Stimulated activated CD8-positive, alpha-beta memory T cell treated with anti-CD3 and anti-CD28 coated beads, Interleukin-7, amount 100 ng/mL, for 4 hours (primary cell): ENCODE data around the gene PSMB5.
"Not testable (repeated sequence)": the region's sequence is repeated elsewhere in the genome, so short reads cannot be mapped to it uniquely, and the experiment has no call there.

Experiments
- DNase-seq, 2 donors: peaks; one replicate each; pipeline ENCODE4 v3.0.0-alpha.2; 2020; ENCODE audit warnings: low read depth in 2 of 2

Gene PSMB5

DNA sequence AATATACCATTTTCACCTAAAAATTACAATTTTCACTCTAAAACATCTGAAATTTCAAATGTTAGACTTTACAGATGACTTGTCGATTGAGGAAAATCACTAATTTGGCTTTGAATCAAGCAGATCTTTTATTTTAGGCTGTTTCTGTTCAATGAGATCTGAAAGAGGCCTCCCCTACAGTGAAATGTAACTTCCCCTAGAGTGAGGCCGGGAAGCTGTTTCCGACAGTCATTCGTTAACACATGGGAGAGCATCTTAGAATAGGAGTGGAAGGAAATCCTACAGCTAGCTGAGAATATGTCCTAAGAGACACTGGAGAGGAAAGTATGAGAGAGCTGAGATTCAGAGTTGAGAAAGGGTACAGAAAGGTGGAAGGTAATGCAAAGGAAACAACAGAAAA, 19.1 kb downstream of the PSMB5 start:
- DNase-seq, result no peak

DNA sequence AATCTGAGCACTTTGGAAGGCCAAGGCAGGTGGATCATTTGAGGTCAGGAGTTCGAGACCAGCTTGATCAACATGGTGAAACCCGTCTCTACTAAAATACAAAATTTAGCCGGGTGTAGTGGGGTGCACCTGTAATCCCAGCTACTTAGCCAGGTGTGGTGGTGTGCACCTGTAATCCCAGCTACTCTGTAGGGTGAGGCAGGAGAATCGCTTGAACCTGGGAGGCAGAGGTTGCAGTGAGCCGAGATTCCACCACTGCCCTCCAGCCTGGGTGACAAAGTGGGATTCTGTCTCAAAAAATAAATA, 21.0 kb downstream of the PSMB5 start:
- not testable (repeated sequence) for DNase-seq

DNA sequence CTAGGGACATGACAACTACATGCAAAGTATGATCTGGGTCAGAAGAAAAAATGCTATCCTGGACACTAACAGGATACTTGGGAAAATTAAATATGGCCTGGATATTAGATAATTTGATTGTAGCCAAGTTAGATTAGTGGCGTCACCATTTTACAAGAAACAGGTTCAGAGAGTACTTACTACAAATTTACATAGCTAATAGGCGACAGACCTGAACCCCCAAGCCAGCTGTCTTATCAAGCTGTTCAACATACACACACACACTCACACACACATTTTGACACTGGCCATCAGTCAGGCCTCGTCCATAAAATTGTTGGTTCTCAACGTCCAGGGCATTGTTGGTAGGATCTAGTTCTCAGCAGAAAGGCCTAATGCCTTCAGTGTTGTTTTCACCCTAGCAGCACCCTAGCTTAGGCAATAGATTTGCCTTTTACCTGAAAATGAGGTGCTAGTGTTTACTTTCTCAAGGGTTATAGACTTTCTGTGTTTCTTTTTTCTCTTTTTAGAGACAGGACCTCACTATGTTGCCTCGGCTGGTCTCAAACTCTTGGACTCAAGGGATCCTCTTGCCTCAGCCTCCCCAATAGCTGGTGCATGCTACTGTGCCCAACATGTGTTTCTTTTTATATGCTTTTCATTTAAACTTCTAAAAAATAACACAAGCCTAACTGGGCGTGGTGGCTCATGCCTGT, 21.5 kb downstream of the PSMB5 start:
- no peak for DNase-seq

- peak; percentile 58 to 75 for DNase-seq
Observed at GRCh38 chr14:23009939-23010726, 24.6 kb downstream of the PSMB5 start, which contains the start of gene C14orf93. Gene C14orf93, minus strand, starts transcription at chr14:23010143. Its CDS starts 11,120 bp downstream, at chr14:22999023.

DNA sequence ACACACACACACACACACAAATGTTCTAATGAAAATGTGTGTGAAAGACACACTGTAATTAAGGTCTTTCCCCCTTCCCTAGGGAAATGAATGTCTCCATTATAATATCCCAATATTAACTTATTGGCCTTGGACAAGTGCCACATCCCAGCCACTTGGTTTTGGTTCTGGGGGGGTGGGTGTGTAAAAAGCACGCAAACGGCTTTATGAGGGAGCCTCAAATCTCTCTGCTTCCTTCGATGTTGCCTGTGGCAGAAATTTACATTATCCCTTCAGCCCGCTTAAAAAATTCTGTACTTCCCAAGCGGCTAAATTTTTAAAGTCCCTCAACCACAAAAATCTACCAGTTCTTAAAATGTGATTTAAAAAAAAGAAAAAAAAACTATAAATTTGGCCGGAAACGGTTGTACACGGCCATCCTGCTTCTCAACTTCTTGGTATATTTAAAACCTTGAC, 25.2 kb downstream of the PSMB5 start:
- no peak for DNase-seq

DNA sequence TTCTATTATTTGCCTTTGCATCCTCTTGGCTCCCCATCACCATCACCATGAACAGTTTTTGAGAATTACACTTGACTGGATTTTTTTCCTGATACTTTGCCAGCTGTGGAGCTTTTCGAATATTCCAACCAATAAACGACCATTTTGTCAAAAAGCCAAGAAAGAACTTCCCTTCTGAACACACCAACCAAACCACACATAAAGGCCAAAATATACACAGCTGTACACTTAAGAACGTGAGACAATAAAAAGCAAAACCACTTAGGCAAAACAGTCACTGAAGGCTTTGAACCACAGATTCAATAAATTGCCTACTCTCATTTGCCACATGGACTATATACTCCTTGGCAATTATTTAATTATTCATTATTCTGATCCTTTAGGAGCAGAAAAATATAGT, 25.9 kb downstream of the PSMB5 start:
- DNase-seq, result no peak

- DNase-seq, result peak; percentile 95 to 96
Observed at GRCh38 chr14:23006544-23007419, 27.9 kb downstream of the PSMB5 start.

DNA sequence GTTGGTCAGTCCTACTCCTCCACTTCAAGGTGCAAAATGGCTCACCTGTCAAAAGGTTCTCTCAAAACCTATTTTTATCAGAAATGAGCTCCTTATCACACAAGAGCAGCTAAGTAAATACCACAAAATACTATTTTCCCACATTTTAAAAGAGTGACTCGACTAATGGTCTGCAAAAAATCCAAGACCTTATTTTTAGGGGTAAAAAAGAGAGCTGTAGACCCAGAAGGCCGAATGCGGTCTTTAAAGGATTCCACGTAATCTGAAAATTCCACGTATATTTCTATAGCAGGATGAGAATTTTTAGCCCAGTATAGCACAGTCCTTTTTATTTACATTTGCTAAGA, 28.5 kb downstream of the PSMB5 start:
- no peak for DNase-seq

- no peak for DNase-seq
Observed at GRCh38 chr14:23005451-23006187, 29.1 kb downstream of the PSMB5 start.

- not testable (repeated sequence) for DNase-seq
Observed at GRCh38 chr14:23004274-23004673, 30.4 kb downstream of the PSMB5 start.

DNA sequence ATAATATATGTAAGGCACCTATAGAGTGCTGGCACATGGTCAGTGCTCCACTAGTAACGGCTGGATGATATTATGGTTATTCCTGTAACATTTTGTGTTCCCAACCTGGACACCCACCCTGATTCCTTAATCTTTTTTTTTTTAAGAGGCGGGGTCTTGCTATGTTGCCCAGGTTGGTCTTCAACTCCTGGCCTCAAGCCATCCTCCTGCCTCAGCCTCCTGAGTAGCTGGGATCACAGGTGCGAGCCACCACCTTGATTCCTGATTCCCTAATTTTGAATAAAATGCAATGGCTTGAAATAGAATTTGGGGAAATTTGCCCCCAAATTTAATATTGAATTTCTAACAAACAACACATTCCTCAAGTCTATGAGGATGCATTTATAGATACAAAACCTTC, 32.1 kb downstream of the PSMB5 start:
- DNase-seq, result no peak

DNA sequence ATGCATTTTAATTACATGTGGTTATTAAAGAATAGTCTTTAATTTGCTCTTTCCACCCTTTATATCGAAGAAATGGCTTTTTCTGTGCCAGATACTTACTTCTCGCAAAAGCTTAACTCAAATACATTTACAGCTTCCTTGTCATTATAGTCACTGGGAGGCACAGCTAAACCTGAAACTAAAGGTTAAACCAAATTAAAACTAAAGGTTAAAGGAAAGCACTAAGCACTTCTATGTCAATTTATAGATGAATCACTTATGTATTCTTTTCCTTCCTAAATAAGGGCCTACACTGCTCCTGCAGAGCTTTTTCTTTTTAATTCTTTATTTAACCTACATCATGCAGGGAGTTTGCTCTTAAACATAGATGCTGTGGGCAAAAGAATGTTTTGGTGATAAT, 33.8 kb downstream of the PSMB5 start:
- no peak for DNase-seq

DNA sequence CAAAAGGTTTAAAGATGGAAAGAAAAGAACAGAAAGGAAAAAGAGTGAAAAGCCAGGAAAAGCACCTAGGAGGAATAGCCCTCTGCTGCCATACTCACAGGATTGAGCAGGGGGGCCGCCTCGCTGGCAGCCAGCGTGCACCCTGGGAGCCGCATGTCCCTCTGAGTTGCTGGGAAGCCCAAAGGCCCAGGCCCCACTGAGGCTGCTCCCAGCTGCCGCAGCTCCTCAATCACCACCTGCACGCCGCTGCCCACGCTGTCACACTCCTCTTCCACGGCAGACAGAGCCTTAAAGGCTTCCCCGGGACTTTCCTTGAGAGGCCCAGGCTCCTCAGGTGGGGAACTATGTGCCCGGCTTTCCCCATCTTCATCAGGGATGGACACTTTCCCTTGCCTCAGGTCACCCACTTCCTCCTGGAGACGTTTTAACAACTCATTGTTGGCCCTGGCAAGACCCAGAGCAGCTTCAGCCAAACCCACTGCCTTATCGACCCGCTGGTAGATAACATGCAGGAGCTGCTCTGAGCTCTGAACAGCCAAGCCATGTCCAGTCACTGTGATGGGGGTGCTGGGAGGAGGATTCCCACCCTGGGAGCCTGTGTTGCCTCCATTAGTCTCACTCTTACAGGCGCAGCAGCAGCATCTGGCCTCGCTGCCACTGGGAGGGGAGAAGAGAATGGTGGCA, 36.2 kb downstream of the PSMB5 start:
- no peak for DNase-seq

- no peak for DNase-seq
Observed at GRCh38 chr14:22997676-22998323, 36.9 kb downstream of the PSMB5 start.

DNA sequence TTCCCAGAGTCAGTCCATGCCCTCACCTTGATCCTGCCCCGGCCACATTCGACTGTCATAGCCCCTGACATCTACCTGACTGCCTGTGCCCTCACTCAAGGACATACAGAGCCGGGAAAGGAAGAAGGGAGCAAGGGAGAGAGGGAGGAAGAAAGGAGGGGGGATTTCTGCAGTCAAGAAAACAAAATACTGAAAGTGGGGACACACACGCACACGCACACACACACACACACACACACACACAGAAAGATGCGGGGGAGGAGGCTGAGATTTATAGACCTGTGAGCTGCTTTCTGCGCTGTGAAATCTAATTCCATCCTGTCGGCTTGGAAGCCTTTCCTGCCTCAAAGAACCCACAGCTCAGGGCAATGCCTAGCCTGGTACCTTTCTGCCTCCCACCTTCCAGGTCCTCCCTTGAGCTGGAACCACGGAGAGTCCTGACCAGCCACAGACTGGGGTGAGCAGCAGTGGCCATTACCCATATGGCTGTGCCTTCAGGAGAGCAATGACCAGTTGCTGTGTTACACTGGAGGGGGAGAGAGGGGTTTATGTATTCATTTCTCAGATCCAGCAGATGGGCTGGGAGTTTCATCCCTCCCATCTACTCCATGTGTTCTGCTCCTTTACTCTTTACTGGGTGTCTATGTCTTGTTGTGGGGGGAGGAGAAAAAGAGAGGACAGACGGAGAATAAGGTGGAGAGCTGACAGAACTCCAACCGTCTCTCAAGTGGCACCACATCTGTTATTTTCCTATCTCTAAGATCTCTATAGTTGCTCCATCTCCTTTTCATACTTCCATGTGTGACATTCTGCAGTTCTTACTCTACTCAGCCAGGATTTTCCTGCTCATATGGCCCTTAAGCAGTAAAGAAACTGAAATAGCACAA, 37.7 kb downstream of the PSMB5 start:
- no peak for DNase-seq

DNA sequence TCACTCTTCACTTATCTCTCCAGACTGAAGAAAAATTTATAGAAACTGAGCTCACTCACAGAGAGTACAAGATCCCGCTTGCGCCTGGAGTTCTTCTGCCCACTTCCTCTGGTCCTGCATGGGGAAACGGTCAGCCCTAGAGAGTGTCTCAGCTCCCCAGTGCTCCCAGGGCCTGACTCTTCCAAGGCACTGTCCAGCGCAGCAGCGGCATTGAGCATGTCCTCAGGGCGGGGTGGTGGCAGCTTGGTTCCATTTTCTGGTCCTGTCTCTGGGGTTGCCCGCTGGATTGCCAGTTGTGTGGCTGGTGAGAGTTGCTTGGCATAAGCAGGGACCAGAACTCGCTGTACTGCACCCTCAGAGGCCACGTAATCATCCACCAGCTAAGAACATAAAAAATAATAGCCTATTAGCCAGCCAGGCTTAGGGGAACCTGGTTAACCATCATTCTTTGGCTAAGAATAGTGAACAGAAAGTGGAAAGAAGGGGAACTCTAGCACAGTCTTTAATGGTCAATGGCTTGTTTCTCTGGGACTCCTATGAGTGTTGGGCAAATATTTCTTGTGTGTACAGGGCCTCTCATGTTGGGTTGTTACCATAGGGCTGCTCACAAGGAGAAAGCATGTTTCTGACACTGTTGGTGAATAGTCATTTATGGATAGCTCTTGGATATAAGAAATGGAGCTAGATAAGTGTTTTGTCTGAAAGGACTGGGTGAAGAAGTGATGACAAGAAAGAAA, 38.6 kb downstream of the PSMB5 start:
- DNase-seq, result no peak

- DNase-seq, result no peak
Observed at GRCh38 chr14:22994762-22995275, 39.9 kb downstream of the PSMB5 start.

DNA sequence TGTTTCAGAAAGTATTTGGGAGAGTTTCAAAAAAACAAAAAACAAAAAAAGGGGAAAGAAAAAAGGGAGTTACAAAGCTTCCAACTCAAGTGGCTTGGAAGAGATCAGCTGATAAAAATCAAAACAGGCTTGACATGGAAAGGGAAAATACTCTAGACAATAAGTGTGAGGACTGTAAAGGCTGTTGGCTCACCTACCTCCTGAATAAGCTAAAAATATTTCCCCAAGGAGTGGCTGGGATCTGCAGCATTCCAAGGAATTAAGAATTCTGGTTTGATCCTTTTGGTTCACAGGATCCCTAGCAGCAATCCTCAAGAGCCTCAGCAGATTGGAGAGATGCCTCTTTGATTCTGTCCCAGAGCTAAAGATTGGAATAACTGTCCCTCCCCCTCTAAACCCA, 41.2 kb downstream of the PSMB5 start:
- no peak for DNase-seq

- DNase-seq, result no peak
Observed at GRCh38 chr14:22991852-22992251, 42.8 kb downstream of the PSMB5 start.
